KMS-11 (cell line): ENCODE data around the gene PRKG1.

Source experiments
- H2AFZ ChIP-seq: fragments of 200-600 bp; sonication (generic); 2 replicates; pipeline ENCODE4 v1.6.1; 2016; ENCODE audit warnings: antibody characterized with exemption, mixed run types, low read depth
- H3K27ac ChIP-seq: fragments of 200-600 bp; sonication (generic); 2 replicates; pipeline ENCODE4 v1.6.1; 2016; ENCODE audit warnings: mild to moderate bottlenecking, mixed run types
- H3K27me3 ChIP-seq: fragments of 200-600 bp; sonication (generic); 2 replicates; pipeline ENCODE4 v1.6.1; 2017; ENCODE audit warnings: mild to moderate bottlenecking, low read depth, mixed run types, moderate library complexity; ENCODE audit not compliant: insufficient read depth
- H3K36me3 ChIP-seq: fragments of 200-600 bp; sonication (generic); 2 replicates; pipeline ENCODE4 v1.6.1; 2017; ENCODE audit warnings: mild to moderate bottlenecking, mixed run types; ENCODE audit not compliant: insufficient read depth
- H3K4me1 ChIP-seq: fragments of 200-600 bp; sonication (generic); 2 replicates; pipeline ENCODE4 v1.6.1; 2016; ENCODE audit warnings: mild to moderate bottlenecking, low read depth, mixed run types; ENCODE audit not compliant: poor library complexity, severe bottlenecking
- H3K4me2 ChIP-seq: fragments of 200-600 bp; sonication (generic); 2 replicates; pipeline ENCODE4 v1.7.0; 2016; ENCODE audit warnings: mild to moderate bottlenecking, mixed run types
- H3K4me3 ChIP-seq: fragments of 200-600 bp; sonication (generic); IDR thresholded peaks from 2 replicates; pipeline ENCODE4 v1.6.1; 2017; ENCODE audit warnings: low read depth, low read length, mixed read lengths; ENCODE audit not compliant: insufficient read depth
- H3K79me2 ChIP-seq: fragments of 200-600 bp; sonication (generic); 2 replicates; pipeline ENCODE4 v1.6.1; 2016; ENCODE audit warnings: low read depth, mixed run types; ENCODE audit not compliant: insufficient read depth
- H3K9ac ChIP-seq: fragments of 200-600 bp; sonication (generic); 2 replicates; pipeline ENCODE4 v1.6.1; 2016; ENCODE audit warnings: mild to moderate bottlenecking, mixed run types
- H4K20me1 ChIP-seq: fragments of 200-600 bp; sonication (generic); 2 replicates; pipeline ENCODE4 v1.6.1; 2016; ENCODE audit warnings: mild to moderate bottlenecking, mixed run types; ENCODE audit not compliant: insufficient read depth
- TF ChIP-seq, protein P1 (sequence below): fragments of 200-600 bp; sonication (generic); conservative IDR thresholded peaks from 2 replicates; pipeline ENCODE4 v1.6.1; 2017; ENCODE audit warnings: low read depth, mild to moderate bottlenecking, antibody characterized with exemption, low read length, moderate library complexity, mixed read lengths

PRKG1 gene

DNA sequence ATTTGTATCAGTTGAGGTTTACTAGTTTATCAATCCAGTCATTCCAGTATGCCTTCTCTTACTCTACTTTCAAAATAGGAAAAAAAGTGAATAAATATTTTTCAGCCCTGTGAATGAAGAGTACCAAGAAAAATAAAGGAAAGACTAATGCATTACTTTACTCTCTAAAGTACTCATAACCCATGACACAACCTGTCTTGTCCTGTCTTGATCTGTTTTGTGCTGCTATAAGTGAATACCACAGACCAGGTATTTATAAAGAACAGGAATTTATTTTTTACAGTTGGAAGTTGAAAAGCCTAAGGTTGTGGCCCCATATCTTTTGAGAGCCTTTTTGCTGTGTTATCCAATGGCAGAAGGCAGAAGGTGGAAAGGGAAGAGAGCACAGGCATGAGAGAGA lies 1045.2 kb downstream of the PRKG1 start:
- H2AFZ ChIP-seq = no peak overlapping the region
- H3K9ac ChIP-seq = no peak overlapping the region
- no peaks in the 10 kb centered on the region for H3K79me2 ChIP-seq
- TF ChIP-seq, protein P1, sequence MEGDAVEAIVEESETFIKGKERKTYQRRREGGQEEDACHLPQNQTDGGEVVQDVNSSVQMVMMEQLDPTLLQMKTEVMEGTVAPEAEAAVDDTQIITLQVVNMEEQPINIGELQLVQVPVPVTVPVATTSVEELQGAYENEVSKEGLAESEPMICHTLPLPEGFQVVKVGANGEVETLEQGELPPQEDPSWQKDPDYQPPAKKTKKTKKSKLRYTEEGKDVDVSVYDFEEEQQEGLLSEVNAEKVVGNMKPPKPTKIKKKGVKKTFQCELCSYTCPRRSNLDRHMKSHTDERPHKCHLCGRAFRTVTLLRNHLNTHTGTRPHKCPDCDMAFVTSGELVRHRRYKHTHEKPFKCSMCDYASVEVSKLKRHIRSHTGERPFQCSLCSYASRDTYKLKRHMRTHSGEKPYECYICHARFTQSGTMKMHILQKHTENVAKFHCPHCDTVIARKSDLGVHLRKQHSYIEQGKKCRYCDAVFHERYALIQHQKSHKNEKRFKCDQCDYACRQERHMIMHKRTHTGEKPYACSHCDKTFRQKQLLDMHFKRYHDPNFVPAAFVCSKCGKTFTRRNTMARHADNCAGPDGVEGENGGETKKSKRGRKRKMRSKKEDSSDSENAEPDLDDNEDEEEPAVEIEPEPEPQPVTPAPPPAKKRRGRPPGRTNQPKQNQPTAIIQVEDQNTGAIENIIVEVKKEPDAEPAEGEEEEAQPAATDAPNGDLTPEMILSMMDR = no peak
- H3K27ac ChIP-seq = no peak overlapping the region
- H3K4me1 ChIP-seq = no peaks in the 10 kb centered on the region
- H3K27me3 ChIP-seq = no peaks in the 10 kb centered on the region
- H3K4me2 ChIP-seq = no peak overlapping the region
- no peaks in the 10 kb centered on the region for H3K36me3 ChIP-seq
- H3K4me3 ChIP-seq = no peak overlapping the region
- H4K20me1 ChIP-seq = no peaks in the 10 kb centered on the region

DNA sequence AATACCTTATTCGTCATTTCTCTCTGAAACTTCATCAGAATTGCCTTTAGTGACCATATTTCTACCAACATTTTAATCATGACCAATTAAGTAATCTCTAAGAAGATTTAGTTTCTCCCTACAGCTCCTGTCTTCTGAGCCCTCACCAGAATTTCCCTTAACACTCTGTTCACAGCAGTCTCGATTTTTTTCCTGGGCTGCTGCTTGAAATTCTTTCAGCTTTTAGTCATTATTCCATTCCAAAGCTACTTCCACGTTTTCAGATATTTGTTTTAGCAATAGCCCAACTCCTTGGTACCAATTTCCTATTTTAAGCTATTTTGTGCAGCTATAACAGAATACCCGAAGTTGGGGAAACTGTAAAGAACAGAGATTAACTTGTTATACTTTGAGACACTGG lies 1047.4 kb downstream of the PRKG1 start:
- Histone ChIP-seq H2AFZ (no peak overlapping the region), H3K79me2 (no peaks in the 10 kb centered on the region), H3K9ac (no peak overlapping the region), H3K4me3 (no peak overlapping the region), H3K27ac (no peak overlapping the region), H3K4me2 (no peak overlapping the region), H3K36me3 (no peaks in the 10 kb centered on the region), H3K4me1 (no peaks in the 10 kb centered on the region), H3K27me3 (no peaks in the 10 kb centered on the region), H4K20me1 (no peaks in the 10 kb centered on the region)
- TF ChIP-seq, protein P1 = no peak

DNA sequence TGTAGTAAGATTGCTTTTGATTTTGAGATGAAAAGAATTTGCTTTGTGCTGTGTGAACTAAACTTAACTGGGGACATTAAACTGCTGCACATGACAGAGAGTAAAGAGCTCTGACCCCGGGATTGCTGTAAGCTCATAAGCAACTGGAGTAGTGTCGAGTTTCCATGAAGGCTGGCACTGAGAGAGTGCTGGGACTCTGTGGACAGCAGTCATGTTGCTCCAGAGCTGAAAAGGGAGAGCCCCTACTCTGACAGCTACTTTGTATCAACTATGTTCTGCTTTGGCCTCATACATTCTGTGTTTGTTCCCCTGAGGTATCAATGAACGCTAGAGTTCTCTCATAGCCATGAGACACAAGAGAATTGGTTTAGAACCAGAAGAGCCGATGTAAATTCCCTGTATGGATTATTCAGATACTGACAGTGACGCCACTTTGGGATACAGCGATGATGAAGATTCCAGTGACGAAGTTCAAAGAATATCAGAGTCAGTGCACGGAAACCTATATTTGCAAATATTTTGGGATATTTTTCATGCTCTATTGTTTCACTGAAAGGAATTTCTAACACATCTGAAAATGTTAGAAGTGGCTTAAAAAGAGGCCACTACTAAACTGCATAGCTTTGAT lies 1053.9 kb downstream of the PRKG1 start:
- Histone ChIP-seq H3K4me1 (no peaks in the 10 kb centered on the region), H2AFZ (no peak overlapping the region), H4K20me1 (no peaks in the 10 kb centered on the region), H3K36me3 (no peaks in the 10 kb centered on the region), H3K4me2 (no peak overlapping the region), H3K79me2 (no peaks in the 10 kb centered on the region), H3K27me3 (no peaks in the 10 kb centered on the region), H3K27ac (no peak overlapping the region), H3K9ac (no peak overlapping the region), H3K4me3 (no peak overlapping the region)
- TF ChIP-seq, protein P1 = no peak

DNA sequence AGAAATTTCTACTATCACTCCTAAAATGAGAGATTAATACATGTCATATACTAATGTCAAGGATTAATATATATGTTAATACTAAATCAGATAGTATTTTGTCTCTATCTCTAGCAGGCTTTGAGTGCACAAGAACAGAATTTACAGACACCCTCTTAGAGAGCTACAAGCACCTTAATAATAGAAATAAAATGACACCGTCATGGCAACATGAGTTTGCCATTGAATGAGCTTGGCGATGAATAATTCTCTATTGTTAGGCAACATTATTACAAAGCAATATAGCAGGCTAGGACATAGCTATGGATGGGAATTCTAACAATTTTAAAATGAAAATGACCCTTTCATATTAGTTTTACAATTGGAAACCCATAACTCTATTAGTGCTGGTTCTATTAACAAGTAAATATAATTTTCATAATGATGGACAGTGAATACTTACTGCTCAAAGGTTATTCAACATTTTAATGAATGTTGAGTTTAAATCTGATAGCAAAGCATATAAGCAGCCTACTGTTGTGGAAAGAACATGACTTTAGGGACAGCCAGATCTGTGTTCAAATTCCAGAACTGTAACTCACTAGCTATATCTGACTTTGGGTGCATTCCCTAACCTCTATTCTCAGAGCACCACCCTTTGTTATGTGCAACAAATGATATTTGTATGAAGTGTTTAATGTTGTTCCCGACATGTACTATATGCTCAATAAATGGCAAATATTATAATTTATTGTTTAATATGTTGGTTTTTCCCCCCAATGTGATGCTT lies 1055.3 kb downstream of the PRKG1 start:
- Histone ChIP-seq H3K27ac (no peak overlapping the region), H3K36me3 (no peaks in the 10 kb centered on the region), H3K4me3 (no peak overlapping the region), H3K9ac (no peak overlapping the region), H3K4me2 (no peak overlapping the region), H3K79me2 (no peaks in the 10 kb centered on the region), H3K4me1 (no peaks in the 10 kb centered on the region), H4K20me1 (no peaks in the 10 kb centered on the region), H2AFZ (no peak overlapping the region), H3K27me3 (no peaks in the 10 kb centered on the region)
- TF ChIP-seq, protein P1 = no peak
